ENCODE measurements around the gene CSTF3.

GRCh38 chr11:33182246-33182878 lies 21.1 kb upstream of the CSTF3 start:
- TF ChIP-seq CTCF (conservative IDR thresholded peaks at IDR 0.05; ENCODE audit: low read length) (no peak), EZH2phosphoT487 (IDR thresholded peaks at IDR 0.05; ENCODE audit: borderline replicate concordance, low read depth, low read length) (no peak)

Data from OCI-LY7 (cell line).